ENCODE measurements around the gene NT5DC4. TPM values are rescaled to one million over a fixed set of nuclear protein-coding genes. Genes with fewer than 3 reads are reported as not detected.

The NT5DC4 gene
- total and polyA plus RNA-seq, 2 of the 8 experiments (the other 6 are each of a cell fraction or from before 2014, with no cell fraction given), result not detected

GRCh38 chr2:112687522-112687921 lies 33.3 kb upstream of the NT5DC4 start:
- Histone ChIP-seq H2BK120ac (replicated peaks; ENCODE audit: low read depth, low read length) (no peak overlapping the region), H3K4me1 (replicated peaks in 1 of 4; ENCODE audit: control insufficient read depth in 3 of 4, insufficient read depth in 4 of 4, low read length in 3 of 4) (peaks cover 0 to 2% (median 2%) of the 10 kb centered on the region in 4 experiments; a peak in 3 of 7 replicates), H4K20me1 (replicated peaks in 1 of 2; ENCODE audit: control insufficient read depth in 1 of 2, insufficient read depth in 2 of 2, low read length in 2 of 2) (no peaks in the 10 kb centered on the region), H4K5ac (ENCODE audit: insufficient read length, low read depth, low read length) (no peak overlapping the region), H3K23me2 (ENCODE audit: low read depth, low read length) (no peaks in the 10 kb centered on the region), H3K4ac (replicated peaks; ENCODE audit: insufficient read length, low read depth, low read length) (no peak overlapping the region), H3K27me3 (replicated peaks in 1 of 4; ENCODE audit: control insufficient read depth in 3 of 4, extremely low read depth in 1 of 4, insufficient read depth in 3 of 4, low read length in 3 of 4) (no peaks in the 10 kb centered on the region), H3K27ac (ENCODE audit: low read depth, low read length) (no peak overlapping the region), H3K4me3 (ENCODE audit: extremely low read depth in 1 of 4, insufficient read depth in 2 of 4, low read depth in 3 of 4, low read length in 4 of 4) (no peak overlapping the region), H3K14ac (ENCODE audit: insufficient read length) (no peak overlapping the region), H3K56ac (replicated peaks; ENCODE audit: insufficient read length, low read depth, low read length) (no peak overlapping the region), H2AK5ac (ENCODE audit: low read depth, low read length) (no peak overlapping the region), H3K79me1 (ENCODE audit: low read depth, low read length) (no peaks in the 10 kb centered on the region), H3K4me2 (ENCODE audit: insufficient read depth in 1 of 2, low read depth in 2 of 2, low read length in 2 of 2) (no peak overlapping the region), H3K9me3 (ENCODE audit: insufficient read depth in 2 of 2, low read depth in 1 of 2, low read length in 1 of 2) (no peaks in the 10 kb centered on the region), H2BK5ac (ENCODE audit: low read depth, low read length) (no peak overlapping the region), H3K18ac (ENCODE audit: extremely low read depth, low read length) (no peak overlapping the region), H2AFZ (ENCODE audit: low read length) (no peak overlapping the region), H3K23ac (ENCODE audit: insufficient read length) (no peak overlapping the region), H3K9ac (replicated peaks in 1 of 4; ENCODE audit: extremely low read depth in 1 of 4, low read depth in 3 of 4, low read length in 3 of 4) (peak overlapping the region in 1 of 4 experiments; percentile 37; a peak in 1 of 7 replicates), H4K91ac (replicated peaks; ENCODE audit: insufficient read length, low read length) (no peak overlapping the region), H2BK12ac (ENCODE audit: low read depth, low read length) (no peak overlapping the region), H3K36me3 (ENCODE audit: control insufficient read depth in 2 of 4, insufficient read depth in 4 of 4, low read length in 3 of 4) (no peaks in the 10 kb centered on the region), H2BK15ac (ENCODE audit: low read length) (no peak overlapping the region), H4K8ac (ENCODE audit: extremely low read depth, insufficient read depth, low read length) (no peak overlapping the region), H3K79me2 (ENCODE audit: control insufficient read depth in 1 of 2, insufficient read depth in 2 of 2, low read length in 2 of 2) (no peaks in the 10 kb centered on the region), H2BK20ac (ENCODE audit: low read length) (no peak overlapping the region)
- ChIA-PET POLR2A (ENCODE audit: partially characterized antibody) (no interaction called here), CTCF (ENCODE audit: partially characterized antibody) (interaction anchor here (1.4 to 3.1 kb wide), 4 partner anchors 9 to 61 kb away, joined by 4 to 26 read pairs (median 6); no protein-coding TSS in a partner anchor)
- FAIRE-seq (no peak), DNase-seq (ENCODE audit: low read depth in 1 of 2, low spot score in 2 of 2) (no peak)
- 93% methylated on average over 6 of the region's 6 CpGs; no CpG with 5 or more reads in 1 of the 2 experiments for WGBS, 2 experiments (ENCODE audit: extremely low coverage in 1 of 2, insufficient coverage in 1 of 2, insufficient read length in 1 of 2, insufficient replicate concordance in 2 of 2, low coverage in 1 of 2, low lambda C conversion rate in 2 of 2, missing lambda C conversion rate in 1 of 2)
- no peak for TF ChIP-seq CHD2 (IDR thresholded peaks at IDR 0.05; ENCODE audit: low read length)
- no peak for TF ChIP-seq NRF1 (IDR thresholded peaks at IDR 0.05; ENCODE audit: low read depth, low read length)
- no peak for TF ChIP-seq SUZ12 (IDR thresholded peaks at IDR 0.05; ENCODE audit: low read length)
- TF ChIP-seq E2F6 (IDR thresholded peaks at IDR 0.05), result no peak
- TF ChIP-seq TBP (IDR thresholded peaks at IDR 0.05; ENCODE audit: low read depth, low read length), result no peak
- TF ChIP-seq KDM1A (IDR thresholded peaks at IDR 0.05; ENCODE audit: borderline replicate concordance, low read length), result no peak
- TF ChIP-seq RAD21 (IDR thresholded peaks at IDR 0.05 in 1 of 2, conservative IDR thresholded peaks at IDR 0.05 in 1 of 2; ENCODE audit: low read depth in 2 of 2, low read length in 2 of 2), result no peak
- no peak for TF ChIP-seq SP1 (IDR thresholded peaks at IDR 0.05; ENCODE audit: low read depth, low read length)
- no peak for TF ChIP-seq RXRA (IDR thresholded peaks at IDR 0.05; ENCODE audit: insufficient read depth, low read depth, low read length)
- no peak for TF ChIP-seq SIX5 (IDR thresholded peaks at IDR 0.05; ENCODE audit: low read depth, low read length)
- no peak for TF ChIP-seq SAP30 (IDR thresholded peaks at IDR 0.05; ENCODE audit: insufficient read depth, insufficient replicate concordance, low read length)
- no peak for TF ChIP-seq EZH2 (IDR thresholded peaks at IDR 0.05; ENCODE audit: low read depth, low read length, severe bottlenecking)
- no peak for TF ChIP-seq CREB1 (IDR thresholded peaks at IDR 0.05)
- no peak for TF ChIP-seq CEBPB (IDR thresholded peaks at IDR 0.05; ENCODE audit: low read depth, low read length)

Measured in H1 (cell line).